HepG2 (cell line): ENCODE results near the gene WDR18. TPM values are rescaled to one million over a fixed set of nuclear protein-coding genes. Genes with fewer than 3 reads are reported as not detected.

Experiments
- ATAC-seq: fragments of 200-7000 bp; cut with Tn5 transposase; 3 replicates; pipeline ENCODE4 v1.9.1; 2020; ENCODE audit warnings: mild to moderate bottlenecking, moderate library complexity
- BruUV-seq: library from RNA; stranded (reverse); fragments of 400-500 nt; replicated peaks from 2 replicates; lab custom pipeline; 2021; lab: Mats Ljungman, UMichigan
- CTCF ChIA-PET: fragments of 300-600 bp; formaldehyde crosslinking; extraction: SDS; loops from one replicate; lab custom pipeline; 2021; ENCODE audit warnings: low total read pairs, inconsistent platforms, low intra/inter-chr PET ratio; lab: Yijun Ruan, JAX
- POLR2A ChIA-PET: fragments of 350-600 bp; sonication (Branson Sonifier 250); formaldehyde crosslinking; loops from one replicate; lab custom pipeline; 2020; ENCODE audit warnings: antibody characterized with exemption, inconsistent platforms; lab: Yijun Ruan, JAX
- DNase-seq: peaks from one replicate; pipeline ENCODE4 v3.0.0-alpha.2; 2015; ENCODE audit warnings: low spot score
- FAIRE-seq: peaks from 3 replicates; lab custom pipeline; 2011; peaks lifted over from hg19 to GRCh38; lab: Jason Lieb, UNC
- H2AFZ ChIP-seq: one replicate; pipeline ENCODE4 v1.6.1; 2011; ENCODE audit warnings: low read length, inconsistent platforms
- H3K27ac ChIP-seq: fragments of 300-600 bp; 3 replicates; pipeline ENCODE4 v1.8.0; 2011; ENCODE audit warnings: mixed run types, mild to moderate bottlenecking, mixed read lengths, low read length, inconsistent platforms; ENCODE audit not compliant: insufficient read depth; ENCODE audit errors: extremely low read length
- H3K27me3 ChIP-seq, 2 experiments: fragments of 200-600 bp in 1 of 2; 2 replicates in 1 of 2; 3 replicates in 1 of 2; pipeline versions ENCODE4 v1.6.0 to v1.8.0; 2011; ENCODE audit warnings: low read length in 2 of 2, mild to moderate bottlenecking in 2 of 2, moderate library complexity in 2 of 2, inconsistent platforms in 1 of 2; ENCODE audit not compliant: insufficient read depth in 2 of 2, control insufficient read depth in 1 of 2
- H3K36me3 ChIP-seq, 2 experiments: fragments of 200-600 bp in 1 of 2; replicated peaks in 1 of 2; 2 replicates in 1 of 2; 3 replicates in 1 of 2; pipeline versions ENCODE4 v1.5.1 to v1.8.0; 2011; ENCODE audit warnings: low read length in 2 of 2, inconsistent platforms in 1 of 2; ENCODE audit not compliant: insufficient read depth in 2 of 2, control insufficient read depth in 1 of 2
- H3K4me1 ChIP-seq: 2 replicates; pipeline ENCODE4 v1.5.1; 2012; ENCODE audit warnings: low read length, inconsistent platforms; ENCODE audit not compliant: insufficient read depth
- H3K4me2 ChIP-seq: 2 replicates; pipeline ENCODE4 v1.6.0; 2011; ENCODE audit warnings: low read depth, low read length, inconsistent platforms
- H3K4me3 ChIP-seq, 3 experiments: fragments of 200-600 bp in 1 of 3; sonication (generic), shearing (Covaris generic) in 1 of 3; replicated peaks in 1 of 3; 2 replicates each; pipeline ENCODE4 v1.5.1; 2011 to 2016; ENCODE audit warnings: low read length in 3 of 3, inconsistent platforms in 2 of 3, low read depth in 2 of 3, mild to moderate bottlenecking in 2 of 3, control low read depth in 1 of 3, mixed read lengths in 1 of 3; ENCODE audit not compliant: insufficient read depth in 1 of 3
- H3K79me2 ChIP-seq: one replicate; pipeline ENCODE4 v1.6.1; 2011; ENCODE audit warnings: low read length, inconsistent platforms; ENCODE audit not compliant: insufficient read depth
- H3K9ac ChIP-seq: 2 replicates; pipeline ENCODE4 v1.6.0; 2011; ENCODE audit warnings: mild to moderate bottlenecking, low read depth, low read length, inconsistent platforms; ENCODE audit not compliant: insufficient read depth
- H3K9me3 ChIP-seq: 2 replicates; pipeline ENCODE4 v1.5.1; 2012; ENCODE audit warnings: mild to moderate bottlenecking, low read length
- H4K20me1 ChIP-seq: 2 replicates; pipeline ENCODE4 v1.6.0; 2011; ENCODE audit warnings: inconsistent platforms, mild to moderate bottlenecking, low read length, moderate library complexity; ENCODE audit not compliant: insufficient read depth
- AGO2 ChIP-seq: fragments of 200-400 bp; formaldehyde crosslinking; optimal IDR thresholded peaks from 2 replicates; pipeline ENCODE3; 2017; ENCODE audit warnings: mild to moderate bottlenecking, low read depth, low read length, moderate library complexity
- DZIP1 ChIP-seq: sonication (generic); formaldehyde crosslinking; IDR thresholded peaks from 2 replicates; pipeline ENCODE4 v1.5.0; 2020; ENCODE audit warnings: mild to moderate bottlenecking, missing genetic modification reagents
- NR0B2 ChIP-seq: sonication (generic); formaldehyde crosslinking; IDR thresholded peaks from 2 replicates; pipeline ENCODE4 v1.4.0; 2020; ENCODE audit warnings: mild to moderate bottlenecking, missing genetic modification reagents
- PATZ1 ChIP-seq: sonication (generic); formaldehyde crosslinking; IDR thresholded peaks from 2 replicates; pipeline ENCODE4 v1.4.0; 2020; ENCODE audit warnings: missing genetic modification reagents
- POLR2A ChIP-seq, 2 experiments: IDR thresholded peaks; 2 replicates each; pipeline ENCODE4 v1.6.1; 2011; ENCODE audit warnings: low read depth in 2 of 2, low read length in 2 of 2, mild to moderate bottlenecking in 1 of 2, moderate library complexity in 1 of 2; ENCODE audit not compliant: insufficient read depth in 1 of 2
- ZBTB33 ChIP-seq: sonication (generic); formaldehyde crosslinking; IDR thresholded peaks from 2 replicates; pipeline ENCODE4 v1.4.0; 2020; ENCODE audit warnings: missing genetic modification reagents
- ZFX ChIP-seq: sonication (generic); formaldehyde crosslinking; IDR thresholded peaks from 2 replicates; pipeline ENCODE4 v1.4.0; 2020; ENCODE audit warnings: mild to moderate bottlenecking, low read depth, missing genetic modification reagents, moderate library complexity
- ZKSCAN8 ChIP-seq: IDR thresholded peaks from 2 replicates; pipeline ENCODE4 v1.6.1; 2016; ENCODE audit warnings: borderline replicate concordance, missing genetic modification reagents, missing compliant biosample characterization
- ZNF274 ChIP-seq: sonication (generic); formaldehyde crosslinking; IDR thresholded peaks from 2 replicates; pipeline ENCODE4 v1.5.1; 2020; ENCODE audit warnings: mild to moderate bottlenecking, missing genetic modification reagents
- WGBS: methylation state at CpG from one replicate; pipeline ENCODE4 v1.1.6; 2017; ENCODE audit warnings: low lambda C conversion rate; 5-methylcytosine and 5-hydroxymethylcytosine counted together
- in situ Hi-C: cut with HindIII; loops from 2 replicates; pipeline ENCODE4 v1.10.0; 2017; ENCODE audit warnings: low pct_unique_long_range_greater_than_20kb; ENCODE audit not compliant: extremely low pct_ligation_motif_present
- intact Hi-C: fragments of 100-400 bp; cut with micrococcal nuclease; formaldehyde crosslinking; loops from one replicate; pipeline ENCODE4 v1.10.0; 2022; ENCODE audit not compliant: unreplicated experiment
- polyA plus RNA-seq, 8 experiments: library from polyadenylated mRNA; depleted of rRNA in 3 of 8; stranded (reverse) in 7 of 8; unstranded in 1 of 8; fragments of >200 nt; fragmentation: Illumina TruSeq in 4 of 8; extraction: Trizol in 4 of 8; gene quantifications; 2 replicates each; pipeline versions ENCODE4 v1.2.1 to v1.2.3, GENCODE V29; 2011 to 2016; ENCODE audit warnings: low read depth in 4 of 8, missing spikeins in 1 of 8, mixed read lengths in 1 of 8; ENCODE audit not compliant: insufficient read depth in 1 of 8
- total RNA-seq, 5 experiments: library from RNA; depleted of rRNA; stranded (reverse); fragments of >200 nt; fragmentation: Illumina TruSeq; extraction: Trizol; gene quantifications; 2 replicates each; pipeline ENCODE4 v1.2.3, GENCODE V29; 2016; ENCODE audit warnings: low read depth in 1 of 5

The WDR18 gene
- total and polyA plus RNA-seq, 2 of the 13 experiments (the other 11 are each of a cell fraction or from before 2014, with no cell fraction given), result 36.4 to 47.6 TPM

- TF ChIP-seq PATZ1 (CRISPR knock-in tag) (peak; percentile 8; the same call in 1 of the 2 replicates), ZNF274 (CRISPR knock-in tag) (no peak)
Observed at GRCh38 chr19:954672-955494, 29.3 kb upstream of the WDR18 start (continued).

- H3K4me2 ChIP-seq, result no peak overlapping the region
- ChIA-PET POLR2A (interaction anchor here (1.1 to 4.8 kb wide), 3 partner anchors 10 to 32 kb away, joined by 3 to 39 read pairs (median 3); partner anchors contain the start of gene WDR18), CTCF (no interaction called here)
- intact Hi-C loops, result no loop called here
- H3K4me1 ChIP-seq, result peaks cover 91% of the 10 kb centered on the region
- peaks cover 77% of the 10 kb centered on the region for H3K79me2 ChIP-seq
- no peaks in the 10 kb centered on the region for H4K20me1 ChIP-seq
- FAIRE-seq, result no peak
- in situ Hi-C loops, result no loop called here
- no TSS peak for BruUV-seq
- H3K36me3 ChIP-seq, result peaks cover 8 to 22% of the 10 kb centered on the region in 2 experiments; a peak in 4 of 5 replicates
- ATAC-seq, result no peak
- no peak for DNase-seq
- peak overlapping the region; percentile 22; the same call in 1 of the 2 replicates for H3K9ac ChIP-seq
- H3K4me3 ChIP-seq, result no peak overlapping the region
- H3K9me3 ChIP-seq, result no peaks in the 10 kb centered on the region
- TF ChIP-seq AGO2 (peak; percentile 75), ZKSCAN8 (CRISPR knock-in tag) (peak; percentile 55; the same call in 1 of the 2 replicates), POLR2A (IDR thresholded peaks at IDR 0.05; ENCODE audit: insufficient read depth in 1 of 2, low read depth in 2 of 2, low read length in 2 of 2) (peak in 1 of 2 experiments; percentile 35; a peak in 1 of 4 replicates), ZFX (CRISPR knock-in tag) (peak; percentile 17), DZIP1 (CRISPR knock-in tag) (no peak), NR0B2 (CRISPR knock-in tag) (no peak), ZBTB33 (CRISPR knock-in tag) (0 out of 2 replicates have a peak, but pooled peaks have one; percentile 30)
- no peaks in the 10 kb centered on the region for H3K27me3 ChIP-seq
- peak overlapping the region; percentile 99 for H3K27ac ChIP-seq
- H2AFZ ChIP-seq, result no peak overlapping the region
- WGBS, result 95% methylated on average over 33 of the region's 55 CpGs
Observed at GRCh38 chr19:955803-956765, 28.1 kb upstream of the WDR18 start.
